NCI-H2081 (cell line): ENCODE results near the gene RBMS3.

Source experiments
- DNase-seq, 2 experiments: peaks; one replicate each; lab custom pipeline; 2025; lab: John Stamatoyannopoulos, UW

The RBMS3 gene

GRCh38 chr3:29525254-29525881 is 244.5 kb downstream of the RBMS3 start:
- DNase-seq: peak in 1 of 2 experiments; percentile 0

GRCh38 chr3:29527246-29527645 is 246.4 kb downstream of the RBMS3 start:
- DNase-seq: no peak

- no peak for DNase-seq
Observed at GRCh38 chr3:29531644-29532043, 250.8 kb downstream of the RBMS3 start.

GRCh38 chr3:29532473-29532872 is 251.6 kb downstream of the RBMS3 start:
- no peak for DNase-seq

GRCh38 chr3:29534006-29534405 is 253.1 kb downstream of the RBMS3 start:
- no peak for DNase-seq

- DNase-seq: no peak
Observed at GRCh38 chr3:29536016-29536758, 255.3 kb downstream of the RBMS3 start.

GRCh38 chr3:29537889-29538609 is 257.2 kb downstream of the RBMS3 start:
- DNase-seq: no peak

GRCh38 chr3:29538610-29538958 is 257.7 kb downstream of the RBMS3 start:
- no peak for DNase-seq

GRCh38 chr3:29540544-29540943 is 259.7 kb downstream of the RBMS3 start:
- no peak for DNase-seq

- peak in 1 of 2 experiments; percentile 0 for DNase-seq
Observed at GRCh38 chr3:29544701-29545363, 264.0 kb downstream of the RBMS3 start.

- DNase-seq: no peak
Observed at GRCh38 chr3:29545615-29546014, 264.7 kb downstream of the RBMS3 start.

- no peak for DNase-seq
Observed at GRCh38 chr3:29552051-29552450, 271.2 kb downstream of the RBMS3 start.

- DNase-seq: no peak
Observed at GRCh38 chr3:29554566-29554965, 273.7 kb downstream of the RBMS3 start.

GRCh38 chr3:29555590-29555989 is 274.7 kb downstream of the RBMS3 start:
- no peak for DNase-seq

- DNase-seq: no peak
Observed at GRCh38 chr3:29557186-29557585, 276.3 kb downstream of the RBMS3 start.

GRCh38 chr3:29557825-29558224 is 277.0 kb downstream of the RBMS3 start:
- DNase-seq: no peak

GRCh38 chr3:29559741-29560465 is 279.0 kb downstream of the RBMS3 start:
- DNase-seq: no peak

GRCh38 chr3:29561651-29562149 is 280.8 kb downstream of the RBMS3 start:
- no peak for DNase-seq

GRCh38 chr3:29565236-29565635 is 284.4 kb downstream of the RBMS3 start:
- no peak for DNase-seq

- DNase-seq: no peak
Observed at GRCh38 chr3:29567501-29567900, 286.6 kb downstream of the RBMS3 start.

- no peak for DNase-seq
Observed at GRCh38 chr3:29568355-29568754, 287.5 kb downstream of the RBMS3 start.

GRCh38 chr3:29576181-29576580 is 295.3 kb downstream of the RBMS3 start:
- DNase-seq: no peak
